Neural cell (in vitro differentiated cells): ENCODE measurements around the gene NCKAP1.

Experiments used
- EZH2 ChIP-seq: fragments of 200-600, 300-800 bp; shearing (Covaris generic), sonication (generic); IDR thresholded peaks from 2 replicates; pipeline ENCODE4 v1.6.1; 2014; ENCODE audit warnings: antibody characterized with exemption, low read length, borderline replicate concordance, mild to moderate bottlenecking; ENCODE audit not compliant: insufficient read depth, poor library complexity, severe bottlenecking
- POLR2AphosphoS5 ChIP-seq: IDR thresholded peaks from 2 replicates; pipeline ENCODE4 v1.6.1; 2012
- TAF1 ChIP-seq: IDR thresholded peaks from 2 replicates; pipeline ENCODE4 v1.6.1; 2012; ENCODE audit warnings: low read depth
- TF ChIP-seq, protein P1 (sequence below): fragments of 450-650 bp; IDR thresholded peaks from 2 replicates; pipeline ENCODE4 v1.5.1; 2014; ENCODE audit warnings: antibody characterized with exemption, mild to moderate bottlenecking, moderate library complexity; ENCODE audit not compliant: poor library complexity, severe bottlenecking
- TF ChIP-seq, protein P2 (sequence below): IDR thresholded peaks from 2 replicates; pipeline ENCODE4 v1.6.1; 2012; ENCODE audit warnings: borderline replicate concordance

DNA sequence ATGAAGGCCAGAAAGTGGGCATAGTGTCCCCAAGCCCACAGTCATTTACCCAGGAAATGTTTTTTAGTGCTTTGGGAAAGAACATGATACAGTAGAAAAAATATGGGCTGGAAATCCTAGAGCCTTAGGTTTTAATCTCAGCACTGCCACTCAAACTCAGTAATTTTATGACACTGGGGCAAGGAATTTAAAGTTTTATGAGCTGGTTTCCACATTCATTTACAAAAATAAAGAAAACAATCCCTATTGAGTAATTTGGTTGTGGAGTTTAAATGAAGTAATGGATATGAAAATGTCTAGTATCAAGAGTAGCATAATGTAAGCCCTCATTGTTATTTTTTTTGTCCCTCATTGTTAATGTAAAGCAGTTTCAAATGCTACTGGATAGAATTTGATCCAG is 120.3 kb downstream of the NCKAP1 start:
- TF ChIP-seq, protein P1, sequence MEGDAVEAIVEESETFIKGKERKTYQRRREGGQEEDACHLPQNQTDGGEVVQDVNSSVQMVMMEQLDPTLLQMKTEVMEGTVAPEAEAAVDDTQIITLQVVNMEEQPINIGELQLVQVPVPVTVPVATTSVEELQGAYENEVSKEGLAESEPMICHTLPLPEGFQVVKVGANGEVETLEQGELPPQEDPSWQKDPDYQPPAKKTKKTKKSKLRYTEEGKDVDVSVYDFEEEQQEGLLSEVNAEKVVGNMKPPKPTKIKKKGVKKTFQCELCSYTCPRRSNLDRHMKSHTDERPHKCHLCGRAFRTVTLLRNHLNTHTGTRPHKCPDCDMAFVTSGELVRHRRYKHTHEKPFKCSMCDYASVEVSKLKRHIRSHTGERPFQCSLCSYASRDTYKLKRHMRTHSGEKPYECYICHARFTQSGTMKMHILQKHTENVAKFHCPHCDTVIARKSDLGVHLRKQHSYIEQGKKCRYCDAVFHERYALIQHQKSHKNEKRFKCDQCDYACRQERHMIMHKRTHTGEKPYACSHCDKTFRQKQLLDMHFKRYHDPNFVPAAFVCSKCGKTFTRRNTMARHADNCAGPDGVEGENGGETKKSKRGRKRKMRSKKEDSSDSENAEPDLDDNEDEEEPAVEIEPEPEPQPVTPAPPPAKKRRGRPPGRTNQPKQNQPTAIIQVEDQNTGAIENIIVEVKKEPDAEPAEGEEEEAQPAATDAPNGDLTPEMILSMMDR, result no peak
- TF ChIP-seq EZH2 (no peak), POLR2AphosphoS5 (no peak), TAF1 (no peak)
- TF ChIP-seq, protein P2, sequence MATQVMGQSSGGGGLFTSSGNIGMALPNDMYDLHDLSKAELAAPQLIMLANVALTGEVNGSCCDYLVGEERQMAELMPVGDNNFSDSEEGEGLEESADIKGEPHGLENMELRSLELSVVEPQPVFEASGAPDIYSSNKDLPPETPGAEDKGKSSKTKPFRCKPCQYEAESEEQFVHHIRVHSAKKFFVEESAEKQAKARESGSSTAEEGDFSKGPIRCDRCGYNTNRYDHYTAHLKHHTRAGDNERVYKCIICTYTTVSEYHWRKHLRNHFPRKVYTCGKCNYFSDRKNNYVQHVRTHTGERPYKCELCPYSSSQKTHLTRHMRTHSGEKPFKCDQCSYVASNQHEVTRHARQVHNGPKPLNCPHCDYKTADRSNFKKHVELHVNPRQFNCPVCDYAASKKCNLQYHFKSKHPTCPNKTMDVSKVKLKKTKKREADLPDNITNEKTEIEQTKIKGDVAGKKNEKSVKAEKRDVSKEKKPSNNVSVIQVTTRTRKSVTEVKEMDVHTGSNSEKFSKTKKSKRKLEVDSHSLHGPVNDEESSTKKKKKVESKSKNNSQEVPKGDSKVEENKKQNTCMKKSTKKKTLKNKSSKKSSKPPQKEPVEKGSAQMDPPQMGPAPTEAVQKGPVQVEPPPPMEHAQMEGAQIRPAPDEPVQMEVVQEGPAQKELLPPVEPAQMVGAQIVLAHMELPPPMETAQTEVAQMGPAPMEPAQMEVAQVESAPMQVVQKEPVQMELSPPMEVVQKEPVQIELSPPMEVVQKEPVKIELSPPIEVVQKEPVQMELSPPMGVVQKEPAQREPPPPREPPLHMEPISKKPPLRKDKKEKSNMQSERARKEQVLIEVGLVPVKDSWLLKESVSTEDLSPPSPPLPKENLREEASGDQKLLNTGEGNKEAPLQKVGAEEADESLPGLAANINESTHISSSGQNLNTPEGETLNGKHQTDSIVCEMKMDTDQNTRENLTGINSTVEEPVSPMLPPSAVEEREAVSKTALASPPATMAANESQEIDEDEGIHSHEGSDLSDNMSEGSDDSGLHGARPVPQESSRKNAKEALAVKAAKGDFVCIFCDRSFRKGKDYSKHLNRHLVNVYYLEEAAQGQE, result no peak
